ES-I3 (cell line): ENCODE measurements around the gene FGF14.

Experiments used
- H3K36me3 ChIP-seq: 2 replicates; pipeline ENCODE4 v1.6.1; 2013; ENCODE audit warnings: mild to moderate bottlenecking, low read length, control low read depth, moderate library complexity; ENCODE audit not compliant: insufficient read depth
- H3K4me1 ChIP-seq: 2 replicates; pipeline ENCODE4 v1.6.1; 2013; ENCODE audit warnings: mild to moderate bottlenecking, control low read depth, low read length; ENCODE audit not compliant: insufficient read depth
- H3K9ac ChIP-seq: 2 replicates; pipeline ENCODE4 v1.6.1; 2013; ENCODE audit warnings: low read depth, mild to moderate bottlenecking, low read length, moderate library complexity
- H3K9me3 ChIP-seq: 2 replicates; pipeline ENCODE4 v1.6.1; 2013; ENCODE audit warnings: mild to moderate bottlenecking, low read length, moderate library complexity; ENCODE audit not compliant: control insufficient read depth, insufficient read depth

FGF14 gene

DNA sequence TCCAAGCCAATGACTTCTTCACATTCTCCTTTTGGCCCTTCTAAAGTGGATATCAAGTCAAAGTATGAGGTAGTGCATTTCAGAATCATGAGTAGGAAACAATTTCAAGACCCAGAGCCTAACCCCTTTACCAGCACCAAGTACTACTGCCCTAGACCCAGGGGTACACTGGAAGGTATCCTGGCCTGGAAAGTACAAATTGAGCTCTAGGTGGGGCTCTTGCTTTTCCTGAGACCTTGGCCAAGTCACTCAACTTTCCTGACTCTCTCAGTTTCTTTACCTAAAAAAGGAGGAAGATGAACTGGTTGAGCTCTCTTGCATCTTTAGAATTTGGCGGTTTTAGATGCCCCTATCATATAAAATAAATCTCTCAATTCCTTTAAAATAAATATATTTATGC, 204.7 kb downstream of the FGF14 start:
- H3K9me3 ChIP-seq = peaks cover 6% of the 10 kb centered on the region
- H3K4me1 ChIP-seq = peaks cover 4% of the 10 kb centered on the region; the same call in 1 of the 2 replicates
- no peaks in the 10 kb centered on the region for H3K36me3 ChIP-seq
- H3K9ac ChIP-seq = no peak overlapping the region

DNA sequence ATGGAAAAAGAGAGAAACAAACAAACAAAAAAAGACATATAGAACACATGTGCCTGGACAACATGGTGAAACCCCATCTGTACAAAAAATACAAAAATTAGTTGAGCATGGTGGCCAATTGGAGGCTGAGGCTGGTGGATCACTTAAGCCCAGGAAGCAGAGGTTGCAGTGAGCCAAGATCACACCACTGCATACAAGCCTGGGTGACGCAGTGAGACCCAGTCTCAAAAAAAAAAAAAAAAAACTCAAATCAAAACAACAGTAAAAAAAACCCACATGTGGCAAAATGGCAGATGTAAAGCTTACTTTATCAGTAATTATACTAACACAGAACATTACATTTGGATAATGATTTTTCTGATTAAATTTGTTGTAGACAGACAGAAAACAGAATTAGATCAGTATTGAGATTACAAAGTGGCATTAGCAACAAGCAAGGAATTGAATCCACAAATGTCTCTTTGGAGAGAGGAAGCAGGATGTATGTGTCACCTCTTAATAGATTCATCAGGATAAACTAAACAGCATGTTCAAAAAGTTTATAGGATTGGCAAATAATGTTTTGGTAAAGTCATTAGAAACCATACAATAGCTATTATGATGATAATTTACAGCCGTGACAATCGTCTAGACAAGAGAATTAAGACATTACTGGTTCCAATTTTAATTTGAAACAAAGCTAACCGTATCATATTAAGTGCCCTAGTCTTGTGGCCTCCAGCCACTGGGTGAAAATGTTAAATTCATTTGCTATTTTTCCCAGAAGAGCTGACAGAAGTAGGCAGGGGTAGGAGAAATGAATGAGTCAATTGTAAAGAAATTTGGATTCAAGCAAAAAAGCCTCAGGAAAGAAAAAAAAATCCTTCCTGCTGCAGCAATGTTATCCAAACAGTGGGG, 206.0 kb downstream of the FGF14 start:
- Histone ChIP-seq H3K9me3 (peaks cover 6% of the 10 kb centered on the region; the same call in 1 of the 2 replicates), H3K4me1 (peaks cover 4% of the 10 kb centered on the region; the same call in 1 of the 2 replicates), H3K9ac (no peak overlapping the region), H3K36me3 (no peaks in the 10 kb centered on the region)

DNA sequence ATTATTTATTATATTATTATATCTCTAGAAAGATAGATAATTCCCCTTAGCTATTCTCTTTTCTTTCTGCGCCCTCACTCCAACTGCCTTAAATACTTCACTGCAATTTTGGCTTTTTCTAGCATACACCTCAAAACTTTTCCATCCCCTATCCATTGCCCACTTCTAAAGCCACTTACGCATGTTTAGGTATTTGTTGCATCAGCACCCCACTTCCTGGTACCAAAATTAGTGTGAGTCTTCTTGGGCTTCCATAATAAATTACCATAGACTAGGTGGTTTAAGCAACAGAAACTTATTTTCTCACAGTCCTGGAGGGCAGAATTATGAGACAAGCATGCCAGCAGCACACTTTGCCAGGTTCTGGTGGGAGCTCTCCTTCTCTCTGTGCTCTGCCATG, 209.0 kb downstream of the FGF14 start:
- Histone ChIP-seq H3K36me3 (no peaks in the 10 kb centered on the region), H3K4me1 (peaks cover 4% of the 10 kb centered on the region; the same call in 1 of the 2 replicates), H3K9ac (no peak overlapping the region), H3K9me3 (peaks cover 6% of the 10 kb centered on the region; the same call in 1 of the 2 replicates)

DNA sequence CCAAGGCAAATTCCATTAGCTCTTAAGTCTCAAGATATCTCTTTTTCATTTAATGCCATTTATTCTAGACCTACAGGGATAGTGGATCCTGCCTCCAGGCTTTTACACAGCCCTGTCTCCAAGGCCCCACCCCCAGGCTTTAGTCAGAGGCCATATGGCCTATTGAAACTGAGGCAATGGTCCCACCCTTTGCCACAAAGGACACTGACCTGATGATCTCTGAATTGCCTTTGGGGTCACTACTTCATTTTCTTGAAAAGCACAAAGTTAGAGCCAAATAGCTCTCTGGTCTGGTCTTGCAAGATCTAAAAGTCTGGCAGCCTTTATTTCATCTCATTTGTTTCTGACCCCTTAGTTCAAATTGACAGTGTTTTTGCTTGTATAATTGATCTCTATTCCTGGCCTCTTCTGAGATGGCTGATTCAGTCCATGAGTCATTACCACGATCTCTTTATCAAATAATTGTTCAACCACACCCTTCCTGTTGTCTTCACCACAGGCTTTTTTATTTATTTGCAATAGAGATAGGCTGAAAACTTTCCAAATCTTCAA, 209.8 kb downstream of the FGF14 start:
- Histone ChIP-seq H3K9ac (no peak overlapping the region), H3K36me3 (no peaks in the 10 kb centered on the region), H3K9me3 (peaks cover 6% of the 10 kb centered on the region; the same call in 1 of the 2 replicates), H3K4me1 (peaks cover 4% of the 10 kb centered on the region; the same call in 1 of the 2 replicates)

DNA sequence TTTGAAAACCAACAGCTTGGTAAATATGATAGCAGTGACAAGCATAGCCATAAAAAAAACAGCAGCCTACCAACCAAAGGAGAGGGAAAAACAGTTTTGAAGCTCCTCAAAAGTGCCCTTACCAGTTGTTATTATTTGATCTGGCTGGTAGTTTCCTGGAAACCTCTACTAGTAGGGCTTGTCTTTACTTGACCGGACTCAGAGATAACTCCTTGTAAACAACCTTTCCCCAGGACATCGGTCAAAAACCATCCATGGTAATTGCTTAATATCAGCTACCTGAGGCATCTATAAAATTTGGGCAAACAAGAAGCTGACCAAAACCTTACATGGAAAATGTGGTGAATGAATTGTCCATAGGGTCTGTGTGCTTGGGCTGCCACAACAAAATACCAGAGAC, 210.9 kb downstream of the FGF14 start:
- Histone ChIP-seq H3K36me3 (no peaks in the 10 kb centered on the region), H3K9ac (no peak overlapping the region), H3K4me1 (0 out of 2 replicates have a peak, but pooled peaks cover under 1% of the 10 kb centered on the region), H3K9me3 (peaks cover 6% of the 10 kb centered on the region; the same call in 1 of the 2 replicates)

DNA sequence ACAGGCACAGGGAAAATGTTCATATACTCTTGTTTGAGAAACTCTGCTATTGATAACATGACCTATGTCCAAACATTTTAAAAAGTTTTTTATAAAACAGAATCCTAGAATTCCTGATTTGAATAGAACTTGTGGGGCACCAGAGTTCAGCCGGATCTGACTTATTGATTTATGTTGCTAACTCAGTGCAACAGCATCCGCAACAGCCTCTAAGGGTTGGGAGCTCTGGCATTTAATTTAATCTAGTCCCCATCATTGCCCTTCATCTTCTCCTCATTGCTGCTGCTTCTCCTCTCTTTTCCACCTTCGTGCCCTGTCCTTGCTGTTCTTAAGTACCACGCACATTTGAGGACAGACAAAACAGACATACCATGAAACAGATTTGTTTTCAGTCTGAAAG, 214.5 kb downstream of the FGF14 start:
- no peaks in the 10 kb centered on the region for H3K36me3 ChIP-seq
- H3K4me1 ChIP-seq = no peaks in the 10 kb centered on the region
- H3K9ac ChIP-seq = no peak overlapping the region
- H3K9me3 ChIP-seq = no peaks in the 10 kb centered on the region

DNA sequence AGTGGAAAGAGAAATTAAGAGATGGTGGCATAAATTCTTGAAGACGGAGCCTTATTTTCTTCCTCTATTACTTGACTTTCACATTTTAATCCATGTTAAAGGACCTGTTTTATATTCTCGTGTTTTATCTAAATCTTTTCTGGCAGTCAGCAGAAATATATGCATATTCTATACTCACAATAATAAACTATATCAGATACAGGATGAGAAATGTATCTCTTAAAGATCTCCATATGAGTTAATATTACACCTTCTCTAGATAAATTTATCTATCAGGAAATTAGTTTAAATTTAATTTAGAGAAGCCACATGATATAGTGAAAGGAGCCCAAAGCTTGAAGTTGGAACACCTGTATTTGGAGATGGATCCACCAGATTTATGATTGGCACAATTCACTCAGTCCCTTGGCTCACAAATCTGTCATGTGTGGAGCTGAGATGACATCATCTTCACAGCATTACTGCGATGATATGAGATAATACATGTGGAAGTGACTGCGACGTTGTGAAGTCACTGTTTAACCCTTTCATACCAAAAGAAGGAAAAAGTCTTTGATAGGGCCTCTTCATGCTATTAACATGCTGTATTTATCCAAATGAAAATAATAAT, 216.4 kb downstream of the FGF14 start:
- H3K36me3 ChIP-seq = no peaks in the 10 kb centered on the region
- H3K9ac ChIP-seq = no peak overlapping the region
- no peaks in the 10 kb centered on the region for H3K4me1 ChIP-seq
- H3K9me3 ChIP-seq = no peaks in the 10 kb centered on the region

DNA sequence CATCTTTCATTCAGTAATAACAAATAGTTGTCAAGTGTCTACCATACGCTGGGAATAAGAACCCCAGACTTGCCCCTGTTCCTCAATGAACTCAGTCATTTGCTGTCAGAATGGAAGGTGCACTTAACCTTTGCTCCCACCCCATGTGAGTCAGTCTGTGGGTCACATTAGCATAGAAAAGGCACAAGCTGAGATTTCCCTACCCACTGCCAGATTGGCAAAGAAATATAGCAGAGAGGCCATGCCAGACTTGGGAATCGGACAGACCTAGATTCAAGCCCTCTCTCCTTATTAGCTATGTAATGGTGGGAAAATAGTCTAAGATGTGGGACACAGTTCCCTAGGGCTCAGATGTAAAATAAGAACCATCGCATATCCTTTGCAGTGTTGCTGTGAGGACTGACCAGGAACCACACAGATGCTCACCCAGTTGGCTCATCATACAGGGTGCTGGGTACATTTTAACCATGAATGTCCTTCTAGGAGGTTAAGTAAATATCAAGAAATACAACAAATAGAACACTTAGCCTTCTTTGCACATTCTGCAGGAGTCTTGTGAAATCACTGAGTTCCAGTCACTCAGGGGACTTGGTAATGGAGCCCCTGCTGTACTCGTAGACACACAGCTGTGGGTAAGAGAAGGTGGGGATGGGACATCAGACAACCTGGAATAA, 218.2 kb downstream of the FGF14 start:
- Histone ChIP-seq H3K9ac (no peak overlapping the region), H3K36me3 (no peaks in the 10 kb centered on the region), H3K9me3 (no peaks in the 10 kb centered on the region), H3K4me1 (no peaks in the 10 kb centered on the region)

DNA sequence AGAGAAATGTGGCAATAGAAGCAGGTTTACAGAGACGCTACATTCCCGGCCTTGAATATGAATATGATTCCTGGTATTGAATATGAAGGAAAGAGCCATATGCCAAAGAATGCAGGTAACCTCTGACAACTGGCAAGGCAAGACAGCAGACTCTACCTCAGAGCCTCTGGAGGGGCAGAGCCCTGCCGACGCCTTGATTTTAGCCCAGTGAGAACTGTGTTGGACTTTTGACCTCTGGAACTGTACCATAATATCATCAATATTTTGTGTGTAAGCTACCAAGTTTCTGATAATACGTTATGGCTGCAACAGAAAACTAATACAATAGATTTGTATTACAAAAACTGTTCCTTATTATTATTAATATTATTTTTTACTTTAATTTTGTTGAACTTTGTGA, 219.7 kb downstream of the FGF14 start:
- Histone ChIP-seq H3K9ac (no peak overlapping the region), H3K9me3 (no peaks in the 10 kb centered on the region), H3K36me3 (no peaks in the 10 kb centered on the region), H3K4me1 (no peaks in the 10 kb centered on the region)

DNA sequence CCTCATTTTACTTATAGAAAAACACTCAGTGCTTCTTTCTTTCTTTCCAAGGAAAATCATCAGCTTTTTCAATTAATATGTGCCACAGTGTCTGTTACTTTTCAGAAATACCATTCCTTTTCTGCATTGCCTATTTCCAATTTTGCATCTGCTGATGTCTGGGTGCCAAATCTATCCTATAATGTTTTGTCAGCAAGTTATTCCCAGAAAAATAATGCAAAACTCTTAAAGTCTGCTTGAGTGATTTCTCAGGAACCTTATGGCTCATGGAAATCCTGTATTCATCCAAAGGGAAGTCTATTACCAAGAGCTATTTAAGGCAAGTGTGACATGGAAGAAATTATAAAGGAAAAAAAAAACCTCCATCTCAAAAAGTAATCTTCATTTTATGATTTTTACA, 224.4 kb downstream of the FGF14 start:
- Histone ChIP-seq H3K4me1 (no peaks in the 10 kb centered on the region), H3K36me3 (no peaks in the 10 kb centered on the region), H3K9ac (no peak overlapping the region), H3K9me3 (no peaks in the 10 kb centered on the region)

DNA sequence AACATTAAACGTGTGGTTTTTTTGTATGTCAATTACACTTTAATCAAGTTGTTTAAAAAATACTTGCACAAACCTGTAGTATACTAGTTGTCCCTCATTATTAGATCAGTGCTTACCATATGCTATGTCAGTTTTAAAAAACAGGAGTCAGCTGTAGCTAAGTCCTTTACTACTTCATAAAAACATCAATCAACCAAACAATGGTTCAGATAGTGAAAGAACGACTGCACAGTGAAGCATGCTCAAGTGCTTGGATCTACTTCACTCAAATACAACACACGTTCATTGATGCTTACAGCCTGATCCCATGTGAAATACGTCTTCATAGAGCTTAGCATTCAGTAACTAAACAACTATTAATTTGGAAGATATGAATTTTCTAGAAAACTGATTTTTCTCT, 225.0 kb downstream of the FGF14 start:
- H3K9ac ChIP-seq = no peak overlapping the region

DNA sequence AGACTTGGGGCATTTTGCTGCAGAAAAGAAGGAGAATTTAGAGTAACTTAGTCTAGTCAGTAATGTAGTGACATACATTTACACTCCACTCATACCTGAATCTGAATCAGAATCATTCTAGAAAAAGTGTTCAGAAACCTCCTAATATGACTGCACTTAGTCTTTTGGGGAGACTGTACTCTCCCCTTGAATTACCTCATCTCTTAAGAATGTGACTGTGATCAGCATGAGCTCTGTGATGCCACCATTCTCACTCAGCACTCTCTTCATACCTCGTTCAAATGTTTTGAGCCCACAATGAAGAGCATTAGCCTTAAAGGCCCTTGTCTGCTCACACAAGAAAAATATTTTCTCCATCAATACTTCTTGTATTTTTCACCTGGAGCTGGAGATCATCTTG, 229.4 kb downstream of the FGF14 start:
- Histone ChIP-seq H3K36me3 (no peaks in the 10 kb centered on the region), H3K9ac (no peak overlapping the region), H3K4me1 (no peaks in the 10 kb centered on the region), H3K9me3 (no peaks in the 10 kb centered on the region)

More for the DNA sequence above, 225.0 kb downstream of the FGF14 start:
- no peaks in the 10 kb centered on the region for H3K4me1 ChIP-seq
- H3K36me3 ChIP-seq = no peaks in the 10 kb centered on the region
- no peaks in the 10 kb centered on the region for H3K9me3 ChIP-seq

DNA sequence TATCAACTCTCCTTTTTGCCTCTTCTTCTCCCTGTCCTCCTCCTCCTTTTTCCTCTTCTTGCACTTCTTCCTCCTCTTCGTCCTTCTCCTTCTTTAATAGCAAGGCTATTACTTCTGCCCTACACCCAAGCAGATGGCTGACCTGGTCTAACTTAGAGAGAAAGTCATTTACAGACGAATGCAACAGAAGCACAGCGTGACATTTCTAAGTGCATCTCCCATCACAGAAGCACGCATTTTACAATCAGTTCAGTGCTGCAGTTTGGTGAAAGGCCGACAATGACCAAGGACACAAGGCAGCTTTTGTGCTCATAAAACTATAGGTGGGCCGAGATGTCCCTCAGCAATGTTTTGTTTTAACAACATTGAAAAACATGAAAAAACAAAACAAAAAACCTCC, 231.5 kb downstream of the FGF14 start:
- Histone ChIP-seq H3K9me3 (no peaks in the 10 kb centered on the region; the same call in 1 of the 2 replicates), H3K36me3 (no peaks in the 10 kb centered on the region), H3K9ac (no peak overlapping the region), H3K4me1 (no peaks in the 10 kb centered on the region)

DNA sequence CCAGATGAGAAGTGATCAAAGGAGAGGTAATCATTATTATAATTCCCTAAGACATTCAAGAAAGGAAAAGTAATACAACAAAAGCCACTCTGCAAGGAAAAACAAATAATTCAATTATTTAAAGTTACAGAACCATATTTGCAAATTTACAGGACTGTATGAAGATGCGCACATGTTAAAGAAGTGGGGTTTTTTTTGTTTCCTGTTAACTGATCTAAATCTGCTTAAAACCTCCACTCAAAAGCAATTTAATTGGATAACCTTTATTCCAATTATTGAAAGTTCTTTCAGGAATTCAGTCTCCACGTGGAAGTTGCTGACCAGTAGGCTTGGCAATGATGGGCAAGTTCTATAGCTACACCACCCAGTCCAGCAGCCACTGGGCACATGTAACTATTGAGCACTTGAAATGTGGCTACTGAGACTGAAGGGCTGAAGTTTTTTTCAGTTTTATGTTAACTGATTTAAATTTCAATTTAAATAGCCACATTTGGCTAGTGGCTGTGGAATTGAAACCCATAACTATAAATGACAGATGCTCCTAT, 232.3 kb downstream of the FGF14 start:
- Histone ChIP-seq H3K9ac (no peak overlapping the region), H3K36me3 (no peaks in the 10 kb centered on the region), H3K9me3 (no peaks in the 10 kb centered on the region; the same call in 1 of the 2 replicates), H3K4me1 (no peaks in the 10 kb centered on the region)
